ENCODE results near the gene ARPC5.
"Not testable (repeated sequence)": the region's sequence is repeated elsewhere in the genome, so short reads cannot be mapped to it uniquely, and the experiment has no call there.

The ARPC5 gene

DNA sequence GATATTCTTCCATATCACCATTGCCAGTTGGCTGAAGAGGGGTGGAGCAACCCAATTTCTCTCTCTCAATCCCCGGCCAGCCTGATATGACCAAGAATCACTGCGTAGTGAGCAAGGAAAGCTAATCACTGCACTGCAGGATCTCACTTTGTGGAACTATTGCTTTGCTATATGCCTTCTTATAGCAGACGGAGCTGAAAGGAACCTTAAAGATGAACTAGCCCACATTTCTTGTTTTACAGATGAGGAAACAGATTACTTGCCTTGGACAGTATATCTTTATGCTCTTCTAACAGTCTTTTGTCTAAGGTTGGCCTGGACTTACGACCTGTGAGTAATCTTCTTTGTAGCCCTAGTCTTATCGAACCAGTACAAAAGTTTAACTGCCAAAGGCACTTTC is 9.9 kb upstream of the ARPC5 start:
- no peak for DNase-seq

DNA sequence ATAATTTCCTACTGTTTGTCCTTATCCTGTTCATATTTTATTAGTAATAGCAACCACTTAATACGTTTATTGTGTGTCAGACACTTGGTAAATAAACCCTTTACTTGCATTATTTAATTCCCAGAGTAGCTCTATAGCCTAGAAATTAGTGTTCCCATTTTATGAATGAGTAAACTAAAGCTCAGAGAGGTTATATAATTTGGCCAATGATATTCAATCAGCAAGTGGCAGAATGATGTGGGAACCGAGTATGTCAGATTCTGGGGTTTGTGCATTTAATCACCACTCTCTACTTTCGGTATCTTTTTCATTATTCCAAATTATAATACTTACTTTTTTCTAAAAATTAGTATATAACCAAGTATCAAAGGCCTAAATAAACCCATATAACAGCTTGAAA is 6.6 kb upstream of the ARPC5 start:
- no peak for DNase-seq

- DNase-seq = no peak
Measured at GRCh38 chr1:183640193-183640592, 4.6 kb upstream of the ARPC5 start.

- no peak for DNase-seq
Measured at GRCh38 chr1:183638649-183639387, 3.2 kb upstream of the ARPC5 start.

- DNase-seq = peak; percentile 54
Measured at GRCh38 chr1:183636783-183637182, 1.2 kb upstream of the ARPC5 start.

- DNase-seq = no peak
Measured at GRCh38 chr1:183636334-183636682, 725 bp upstream of the ARPC5 start.

GRCh38 chr1:183635099-183635605 is 431 bp downstream of the ARPC5 start:
- peak; percentile 57 for DNase-seq

DNA sequence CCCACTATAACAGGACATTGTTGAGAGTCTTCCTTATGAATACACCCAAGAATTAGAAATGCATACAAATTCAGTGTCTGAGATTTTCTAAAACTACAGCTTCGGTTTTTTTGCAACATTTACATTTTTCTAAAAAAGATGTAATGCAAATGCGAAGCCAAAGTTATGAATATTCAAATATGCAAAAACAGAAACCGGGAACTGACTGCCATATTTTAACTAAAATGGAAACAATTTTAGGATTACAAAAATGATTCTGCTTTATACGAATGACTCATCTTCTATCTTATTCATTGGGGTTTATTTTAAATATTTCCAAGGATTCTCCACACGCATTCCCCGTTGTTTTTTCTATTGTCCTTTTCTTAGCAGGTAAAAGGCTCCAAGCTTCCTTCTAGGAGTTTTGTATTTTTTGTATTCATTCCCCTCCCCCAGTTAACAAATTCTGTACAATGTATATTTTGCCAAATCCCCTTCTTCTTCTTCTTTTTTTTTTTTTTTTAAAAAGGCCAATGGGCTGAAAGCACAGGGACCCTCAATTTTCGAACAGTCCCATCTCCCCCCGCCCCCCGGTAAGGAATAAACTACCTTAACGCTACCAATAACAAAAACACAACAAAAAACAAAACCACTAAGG is 1.0 kb downstream of the ARPC5 start:
- DNase-seq = peak; percentile 74

- DNase-seq = peak; percentile 91
Measured at GRCh38 chr1:183633676-183634343, 1.8 kb downstream of the ARPC5 start.

DNA sequence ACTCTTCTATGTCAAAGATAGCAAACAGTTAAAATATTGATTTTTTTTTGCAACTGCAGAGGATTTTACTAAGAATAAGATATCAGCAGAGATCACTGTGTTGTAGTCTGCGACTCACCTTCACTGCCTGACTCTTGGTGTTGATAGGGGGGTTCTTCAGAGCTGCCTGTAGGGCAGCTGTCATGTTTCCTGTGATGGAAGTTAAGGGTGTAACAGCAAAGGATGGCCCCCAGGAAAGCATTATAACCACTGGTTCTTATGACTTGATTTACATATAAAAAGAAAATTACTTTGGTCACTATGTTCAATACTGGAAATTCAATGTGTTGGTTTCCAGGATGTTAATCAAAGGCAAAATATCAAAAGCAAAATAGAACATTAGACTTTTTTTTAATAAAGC is 2.6 kb downstream of the ARPC5 start:
- DNase-seq = no peak

DNA sequence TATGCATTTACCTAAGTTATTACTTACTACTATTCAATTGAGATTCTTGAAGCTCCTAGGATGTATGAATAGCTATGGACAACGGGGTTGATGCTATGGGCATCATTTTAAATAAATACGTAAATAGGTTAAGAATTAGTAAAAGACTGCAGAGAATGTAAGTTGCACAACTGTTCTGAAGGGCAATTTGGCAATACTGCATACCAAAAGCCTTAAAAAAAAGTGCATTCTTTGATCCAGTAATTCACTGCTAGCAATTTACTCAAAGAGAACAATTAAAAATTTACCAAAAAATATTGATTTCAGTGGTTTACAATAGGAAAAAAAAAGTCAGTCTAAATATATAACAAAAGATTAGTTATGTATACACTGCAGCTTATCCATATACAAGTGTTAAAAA is 3.5 kb downstream of the ARPC5 start:
- no peak for DNase-seq

DNA sequence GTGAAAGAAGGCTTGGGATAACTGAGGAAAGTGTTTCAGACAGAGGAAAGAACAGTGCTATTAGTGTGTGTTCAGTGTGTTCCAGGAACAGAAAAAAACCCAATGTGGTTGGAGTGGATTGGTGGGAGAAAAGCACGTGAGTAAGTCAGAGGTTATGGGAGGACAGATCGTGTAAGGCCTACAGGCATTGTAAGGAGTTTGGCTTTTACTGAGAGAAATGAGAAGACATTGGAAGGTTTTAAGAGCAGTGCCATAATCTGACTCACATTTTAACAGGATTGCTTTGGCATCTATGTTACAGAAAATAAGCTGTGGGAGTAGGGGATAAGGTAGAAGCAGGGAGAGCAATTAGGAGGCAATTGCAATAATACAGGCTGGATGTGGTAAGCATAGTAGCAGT is 4.8 kb downstream of the ARPC5 start:
- DNase-seq = no peak

DNA sequence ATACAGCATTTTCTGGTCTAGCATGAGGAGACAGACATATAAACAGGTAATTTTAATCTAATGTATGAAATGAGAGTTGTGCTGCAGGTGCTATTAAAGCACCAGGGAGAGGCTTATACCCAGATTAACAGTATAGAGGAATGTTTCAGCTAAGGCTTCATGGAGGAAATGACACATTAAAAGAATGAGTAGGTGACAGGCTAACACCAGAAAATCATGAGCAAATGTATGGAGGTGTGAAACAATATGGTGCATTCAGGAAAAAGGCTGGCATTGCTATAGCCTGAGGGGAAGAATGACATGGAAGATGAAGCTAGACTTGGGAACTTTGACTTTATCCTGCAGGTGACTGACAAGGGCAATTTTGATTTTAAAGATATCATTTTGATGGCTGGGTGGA is 7.0 kb downstream of the ARPC5 start:
- no peak for DNase-seq

DNA sequence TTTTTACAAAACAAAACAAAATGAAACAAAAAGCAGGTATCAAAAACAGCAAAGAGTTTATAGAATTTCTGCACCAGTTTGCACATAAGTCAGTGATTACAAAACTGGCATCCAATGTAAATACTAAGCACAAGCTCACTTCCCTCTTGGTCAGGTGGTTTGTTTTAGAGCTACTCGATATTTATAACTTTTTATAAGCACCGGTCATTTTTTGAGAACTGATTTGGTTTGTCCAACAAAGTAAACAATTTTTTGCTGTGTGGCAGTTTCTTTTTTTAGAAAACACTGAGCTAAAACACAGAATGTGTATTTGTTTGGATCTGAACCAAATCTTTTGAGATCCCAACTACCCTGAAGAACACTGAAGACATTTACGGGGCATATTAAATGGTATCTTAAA is 9.3 kb downstream of the ARPC5 start:
- DNase-seq = not testable (repeated sequence)

- DNase-seq = peak; percentile 72
Measured at GRCh38 chr1:183622884-183623785, 12.4 kb downstream of the ARPC5 start.

DNA sequence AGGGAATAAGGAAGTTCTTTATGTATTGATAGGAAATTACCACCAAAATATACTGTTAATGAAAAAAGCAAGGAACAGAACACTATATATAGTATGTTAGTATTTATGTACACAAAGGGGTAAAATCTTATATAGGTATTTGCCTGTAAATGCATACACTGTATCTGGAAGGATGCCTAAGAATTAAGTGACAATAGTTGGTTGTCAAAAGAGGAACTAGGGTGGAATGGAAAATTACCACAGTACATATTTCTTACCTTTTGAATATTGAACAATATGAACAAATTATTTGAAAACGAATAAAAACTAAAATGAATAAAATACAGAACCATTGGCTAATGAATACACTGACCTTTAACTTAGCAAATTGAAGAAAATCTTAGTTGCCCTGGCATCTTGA is 13.6 kb downstream of the ARPC5 start:
- no peak for DNase-seq

- no peak for DNase-seq
Measured at GRCh38 chr1:183620311-183620710, 15.3 kb downstream of the ARPC5 start.

- DNase-seq = no peak
Measured at GRCh38 chr1:183619781-183620180, 15.8 kb downstream of the ARPC5 start.

DNA sequence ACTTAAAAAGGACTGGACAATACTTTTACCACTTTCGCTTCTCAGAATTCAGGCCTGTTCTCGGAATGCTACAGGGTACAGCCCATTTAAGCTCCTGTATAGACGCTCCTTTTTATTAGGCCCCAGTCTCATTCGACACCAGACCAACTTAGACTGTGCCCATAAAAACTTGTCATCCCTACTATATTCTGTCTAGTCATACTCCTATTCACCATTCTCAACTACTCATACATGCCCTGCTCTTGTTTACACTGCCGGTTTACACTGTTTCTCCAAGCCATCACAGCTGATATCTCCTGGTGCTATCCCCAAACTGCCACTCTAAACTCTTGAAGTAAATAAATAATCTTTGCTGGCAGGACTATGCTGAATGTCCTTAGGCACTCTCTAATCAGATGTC is 17.4 kb downstream of the ARPC5 start:
- DNase-seq = not testable (repeated sequence)

DNA sequence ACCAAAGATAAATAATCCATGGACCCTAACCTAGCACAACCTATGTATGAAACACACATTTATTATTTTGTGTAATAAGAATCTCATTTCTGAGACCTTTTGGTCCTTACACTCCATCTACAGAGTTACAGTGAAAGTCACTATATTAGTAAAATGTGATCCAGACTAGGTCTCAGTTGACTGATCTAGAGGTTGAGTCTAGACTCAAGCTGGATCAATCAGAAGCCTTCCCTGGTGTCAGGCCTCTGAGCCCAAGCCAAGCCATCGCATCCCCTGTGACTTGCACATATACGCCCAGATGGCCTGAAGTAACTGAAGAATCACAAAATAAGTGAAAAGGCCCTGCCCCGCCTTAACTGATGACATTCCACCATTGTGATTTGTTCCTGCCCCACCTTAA is 22.6 kb downstream of the ARPC5 start:
- not testable (repeated sequence) for DNase-seq

DNA sequence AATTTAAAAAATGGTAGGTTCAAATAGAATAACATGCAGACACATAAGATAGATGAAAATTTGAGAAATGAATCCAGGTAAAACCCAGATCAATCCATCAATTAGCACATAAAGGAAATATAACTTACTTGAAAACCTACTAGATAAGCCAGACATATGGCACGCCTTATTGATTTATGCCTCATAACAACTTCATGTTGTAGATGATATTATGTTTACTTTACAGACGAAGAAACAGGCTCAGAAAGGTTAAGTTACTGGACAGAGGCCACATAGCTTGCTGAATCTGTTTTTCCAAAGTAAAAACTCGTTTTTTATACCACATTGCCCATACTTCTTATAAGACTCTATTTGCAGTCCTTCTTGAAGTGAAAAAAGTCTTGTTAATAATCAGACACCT is 23.2 kb downstream of the ARPC5 start:
- no peak for DNase-seq

DNA sequence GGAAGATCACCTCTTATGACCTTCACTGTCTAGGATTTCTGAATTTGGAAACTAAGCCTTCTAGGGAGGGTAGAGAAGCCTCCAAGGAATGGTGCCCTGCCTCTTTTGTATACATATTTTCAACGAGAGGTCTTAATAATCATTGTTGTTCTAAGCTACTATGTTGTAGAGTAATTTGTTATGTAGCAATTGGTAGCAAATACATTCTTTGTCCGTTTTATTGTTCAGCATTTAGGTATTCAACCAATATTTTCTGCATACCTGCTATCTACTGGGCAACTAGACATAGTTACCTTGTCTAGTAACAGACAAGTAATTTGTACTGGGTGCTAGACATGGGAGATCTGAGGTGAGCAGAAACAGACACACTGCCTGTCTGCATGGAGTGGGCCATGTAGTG is 24.6 kb downstream of the ARPC5 start:
- DNase-seq = no peak

All from NCI-H526 treated with DMSO at 0.1 percent for 48 hours (cell line).